ENCODE measurements around the gene LRCH4. TPM values are rescaled to one million over a fixed set of nuclear protein-coding genes. Genes with fewer than 3 reads are reported as not detected.
"Not testable (repeated sequence)": the region's sequence is repeated elsewhere in the genome, so short reads cannot be mapped to it uniquely, and the experiment has no call there.

Gene LRCH4
- total RNA-seq, 2 donors from 2014 or later: 66.4 to 69.0 TPM

DNA sequence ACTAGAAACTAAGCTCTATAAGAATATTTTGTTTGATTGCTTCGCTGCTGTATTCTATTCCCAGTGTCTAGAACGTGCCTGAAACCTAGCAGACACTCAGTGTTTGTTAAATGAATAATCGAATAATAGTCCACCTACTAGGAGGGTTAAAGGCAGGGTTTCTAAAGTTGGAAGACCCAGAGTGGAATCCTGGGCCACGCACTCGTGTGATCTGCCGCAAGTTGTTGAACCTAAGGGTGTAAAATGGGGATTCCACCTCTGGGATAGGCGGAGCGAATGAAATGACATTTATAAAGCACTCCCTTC, 47.6 kb downstream of the LRCH4 start:
- ATAC-seq: no peak
- no peak for DNase-seq
- intact Hi-C loops (cut with DNase I, micrococcal nuclease): no loop called here

DNA sequence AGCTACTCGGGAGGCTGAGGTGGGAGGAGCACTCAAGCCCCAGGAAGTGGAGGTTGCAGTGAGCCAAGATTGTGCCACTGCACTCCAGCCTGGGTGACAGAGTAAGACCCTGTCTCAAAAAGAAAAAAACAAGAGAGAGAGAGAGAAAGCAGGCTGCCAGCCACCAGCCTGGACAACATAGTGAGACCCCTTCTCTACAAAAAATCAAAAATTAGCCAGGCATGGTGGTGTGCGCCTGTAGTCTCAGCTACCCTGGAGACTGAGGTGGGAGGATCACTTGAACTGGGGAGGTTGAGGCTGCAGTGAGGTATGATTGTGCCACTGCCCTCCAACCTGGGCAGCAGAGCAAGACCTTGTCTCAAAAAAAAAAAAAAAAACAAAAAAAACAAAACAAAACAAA, 49.2 kb downstream of the LRCH4 start:
- ATAC-seq; intact Hi-C loops (cut with DNase I, micrococcal nuclease); DNase-seq: not testable (repeated sequence)

DNA sequence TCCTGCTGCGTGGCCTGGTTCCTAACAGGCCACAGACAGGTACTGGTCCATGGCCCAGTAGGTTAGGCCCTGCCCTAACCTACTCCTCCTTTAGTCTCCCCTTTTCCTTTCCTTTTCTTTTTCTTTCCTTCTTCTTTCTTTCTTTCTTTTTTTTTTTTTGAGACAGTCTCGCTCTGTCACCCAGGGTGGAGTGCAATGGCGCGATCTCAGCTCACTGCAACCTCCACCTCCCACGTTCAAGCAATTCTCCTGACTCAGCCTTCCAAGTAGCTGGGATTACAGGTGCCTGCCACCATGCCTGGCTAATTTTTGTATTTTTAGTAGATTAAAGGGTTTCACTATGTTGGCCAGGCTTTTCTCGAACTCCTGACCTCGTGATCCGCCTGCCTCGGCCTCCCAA, 49.9 kb downstream of the LRCH4 start:
- intact Hi-C loops (cut with DNase I, micrococcal nuclease); DNase-seq; ATAC-seq: not testable (repeated sequence)

DNA sequence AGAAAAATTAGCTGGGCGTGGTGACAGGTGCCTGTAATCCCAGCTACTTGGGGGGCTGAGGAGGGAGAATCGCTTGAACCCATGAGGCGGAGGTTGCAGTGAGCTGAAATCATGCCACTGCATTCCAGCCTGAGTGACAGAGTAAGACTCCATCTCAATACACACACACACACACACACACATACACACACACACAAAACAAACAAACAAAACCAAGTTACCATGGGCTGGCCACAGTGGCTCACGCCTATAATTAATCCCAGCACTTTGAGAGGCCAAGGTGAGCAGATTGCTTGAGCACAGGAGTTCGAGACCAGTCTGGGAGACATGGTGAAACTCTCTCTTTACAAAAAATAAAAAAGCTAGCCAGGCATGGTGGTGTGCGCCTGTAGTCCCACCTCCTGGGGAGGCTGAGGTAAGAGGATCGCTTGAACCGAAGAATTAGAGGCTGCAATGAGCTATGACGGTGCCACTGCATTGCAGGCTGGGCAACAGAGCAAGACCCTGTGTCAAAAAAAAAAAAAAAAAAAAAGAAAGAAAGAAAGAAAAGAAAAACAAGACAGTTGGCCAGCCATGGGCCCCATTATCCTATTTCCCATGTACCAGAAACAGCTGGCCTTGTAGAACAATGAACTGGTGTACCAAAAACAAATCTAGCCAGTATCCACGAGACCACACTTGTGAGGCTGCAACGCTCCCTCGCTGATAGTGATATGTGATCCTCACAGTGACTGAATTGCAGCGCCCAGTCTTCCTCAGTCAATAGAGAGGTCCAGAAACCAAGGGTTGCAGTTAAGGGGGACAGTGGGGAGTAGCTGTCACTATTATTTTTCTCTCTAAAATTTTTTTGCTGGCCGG, 53.5 kb downstream of the LRCH4 start:
- peak; percentile 20 for ATAC-seq
- intact Hi-C loops (cut with DNase I, micrococcal nuclease): no loop called here
- no peak for DNase-seq

DNA sequence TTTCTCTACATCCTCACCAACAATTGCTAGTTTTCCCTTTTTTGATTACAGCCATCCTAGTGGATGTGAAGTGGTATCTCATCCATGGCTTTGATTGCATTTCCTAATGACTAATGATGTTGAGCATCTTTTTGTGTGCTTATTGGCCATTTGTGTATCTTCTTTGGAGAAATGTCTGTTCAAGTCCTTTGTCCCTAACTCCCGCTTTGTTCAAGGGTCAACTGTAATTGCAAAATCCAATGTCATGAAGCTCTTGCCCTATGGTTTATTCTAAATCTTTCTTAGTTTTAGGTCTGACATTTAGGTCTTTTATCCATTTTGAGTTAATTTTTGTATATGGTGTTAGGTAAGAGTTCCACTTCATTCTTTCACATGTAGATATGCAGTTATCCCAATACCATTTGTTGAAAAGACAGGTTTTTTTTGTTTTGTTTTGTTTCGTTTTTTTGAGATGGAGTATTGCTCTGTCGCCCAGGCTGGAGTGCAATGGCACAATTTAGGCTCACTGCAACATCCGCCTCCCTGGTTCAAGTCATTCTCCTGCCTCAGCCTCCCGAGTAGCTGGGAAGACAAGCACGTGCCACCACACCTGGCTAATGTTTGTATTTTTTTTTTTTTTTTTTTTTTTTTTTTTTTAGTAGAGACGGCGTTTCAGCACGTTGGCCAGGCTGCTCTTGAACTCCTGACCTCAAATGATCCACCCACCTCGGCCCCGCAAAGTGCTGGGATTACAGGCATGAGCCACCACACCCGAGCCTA, 57.6 kb downstream of the LRCH4 start:
- DNase-seq; ATAC-seq; intact Hi-C loops (cut with DNase I, micrococcal nuclease): not testable (repeated sequence)

Other genes starting within 250 kb of the LRCH4 start
- gene PILRB, start 228.0 kb downstream of the LRCH4 start, total RNA-seq: 10 to 100 TPM; 36.1 to 45.0 TPM
- gene PILRA, start 212.6 kb downstream of the LRCH4 start, total RNA-seq: 1 to 10 TPM; 1.9 to 5.2 TPM
- gene ZCWPW1, start 157.4 kb downstream of the LRCH4 start, total RNA-seq: 1 to 10 TPM; 1.2 to 1.6 TPM
- 10 to 100 TPM; 27.4 to 30.2 TPM for gene MEPCE, start 156.3 kb downstream of the LRCH4 start, total RNA-seq
- gene PPP1R35, start 149.6 kb downstream of the LRCH4 start, total RNA-seq: 10 to 100 TPM; 32.6 to 35.3 TPM
- gene SPACDR, start 121.9 kb downstream of the LRCH4 start, total RNA-seq: under 1 TPM; 0.31 to 0.39 TPM
- gene TSC22D4, start 106.9 kb downstream of the LRCH4 start, total RNA-seq: 10 to 100 TPM; 45.9 to 57.2 TPM
- under 1 TPM; 0.27 to 0.47 TPM for gene NYAP1, start 102.2 kb downstream of the LRCH4 start, total RNA-seq
- 10 to 100 TPM; 65.0 to 75.5 TPM for gene AGFG2, start 46.9 kb downstream of the LRCH4 start, total RNA-seq
- gene SAP25, start 12.2 kb downstream of the LRCH4 start, total RNA-seq: 1 to 10 TPM; 1.1 TPM
- gene FBXO24, start 199 bp upstream of the LRCH4 start, total RNA-seq: under 1 TPM; 0.34 to 0.58 TPM
- 10 to 100 TPM in 1 of 2 donors, 1 to 10 TPM in 1; 8.1 to 15.4 TPM for gene PCOLCE, start 16.2 kb upstream of the LRCH4 start, total RNA-seq
- 10 to 100 TPM; 15.3 to 18.6 TPM for gene MOSPD3, start 26.4 kb upstream of the LRCH4 start, total RNA-seq
- gene TFR2, start 55.4 kb upstream of the LRCH4 start, total RNA-seq: under 1 TPM; 0.22 to 0.64 TPM
- gene ACTL6B, start 70.3 kb upstream of the LRCH4 start, total RNA-seq: under 1 TPM in 1 of 2 donors, not detected in 1; 0.42 TPM
- gene GNB2, start 87.6 kb upstream of the LRCH4 start, total RNA-seq: 100 to 1,000 TPM; 273 to 279 TPM
- gene GIGYF1, start 108.1 kb upstream of the LRCH4 start, total RNA-seq: 10 to 100 TPM; 29.0 to 32.4 TPM
- gene POP7, start 120.0 kb upstream of the LRCH4 start, total RNA-seq: 10 to 100 TPM; 21.5 to 25.0 TPM
- gene EPO, start 134.3 kb upstream of the LRCH4 start, total RNA-seq: not detected
- not detected for gene ZAN, start 147.5 kb upstream of the LRCH4 start, total RNA-seq
- 10 to 100 TPM; 34.3 to 39.3 TPM for gene EPHB4, start 241.4 kb upstream of the LRCH4 start, total RNA-seq

Measured in left colon (tissue), 2 donors.